ENCODE data around the gene COMMD4.
A peak's percentile ranks its signal among the peaks of the same experiment; 100 is the strongest.

The COMMD4 gene

GRCh38 chr15:75357976-75358673 lies 22.3 kb downstream of the COMMD4 start:
- DNase-seq: no peak

DNA sequence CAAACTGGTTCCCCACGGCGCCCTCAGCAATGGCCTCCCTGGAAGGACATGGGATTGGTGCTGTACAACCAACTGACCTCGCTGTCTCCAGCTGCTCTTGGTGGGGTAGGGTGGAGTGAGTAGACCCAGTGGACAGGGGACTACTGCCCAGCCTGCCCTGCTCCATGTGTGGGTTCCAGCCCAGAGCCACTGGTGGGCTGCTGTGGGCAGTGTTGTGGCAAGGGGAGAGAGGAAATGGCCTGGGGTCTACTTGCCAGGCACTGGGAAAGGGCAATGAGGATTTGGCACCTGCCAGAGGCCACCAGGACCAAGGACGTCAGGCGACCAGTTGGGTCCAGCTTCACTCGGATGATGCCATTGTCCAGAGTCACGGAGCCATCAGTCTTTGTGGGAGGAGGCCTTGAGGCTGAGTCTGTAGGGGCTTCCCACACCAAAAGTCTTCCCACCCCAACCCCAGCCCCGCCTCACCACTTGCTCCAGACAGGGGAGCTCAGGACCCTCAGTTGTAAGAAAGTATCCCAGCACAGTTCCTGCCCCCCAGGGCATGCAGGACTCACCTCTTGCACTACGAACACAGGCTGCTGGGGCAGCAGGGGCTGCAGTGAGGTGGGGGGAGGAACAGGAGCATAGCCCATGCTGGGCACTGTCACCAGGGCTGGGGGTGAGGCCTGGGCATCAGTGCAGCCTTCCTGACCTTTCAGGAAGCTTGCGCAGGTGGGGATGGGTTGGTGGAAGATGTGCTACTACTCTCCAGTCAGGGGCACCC lies 23.1 kb downstream of the COMMD4 start:
- no peak for DNase-seq

GRCh38 chr15:75359537-75360250 lies 23.8 kb downstream of the COMMD4 start:
- no peak for DNase-seq

DNA sequence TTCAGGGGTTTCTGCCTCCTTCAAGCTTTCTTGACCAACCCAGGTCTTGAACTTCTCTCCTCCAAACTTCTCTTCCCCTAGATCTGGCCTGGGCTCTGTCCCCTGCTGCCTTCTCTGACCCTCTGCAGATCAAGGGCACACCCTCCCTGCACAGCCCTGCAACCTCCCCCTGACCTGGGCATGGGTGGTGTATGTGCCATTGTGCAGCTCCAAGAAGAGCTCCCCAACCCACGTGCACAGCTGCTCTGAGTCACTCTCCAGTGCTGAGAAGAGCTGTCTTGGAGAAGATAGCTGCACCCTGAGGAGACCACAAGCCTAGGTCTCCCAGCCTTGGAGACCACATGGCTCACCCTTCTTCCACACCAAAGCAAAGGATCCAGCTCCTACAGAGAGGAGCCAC lies 24.5 kb downstream of the COMMD4 start:
- no peak for DNase-seq

DNA sequence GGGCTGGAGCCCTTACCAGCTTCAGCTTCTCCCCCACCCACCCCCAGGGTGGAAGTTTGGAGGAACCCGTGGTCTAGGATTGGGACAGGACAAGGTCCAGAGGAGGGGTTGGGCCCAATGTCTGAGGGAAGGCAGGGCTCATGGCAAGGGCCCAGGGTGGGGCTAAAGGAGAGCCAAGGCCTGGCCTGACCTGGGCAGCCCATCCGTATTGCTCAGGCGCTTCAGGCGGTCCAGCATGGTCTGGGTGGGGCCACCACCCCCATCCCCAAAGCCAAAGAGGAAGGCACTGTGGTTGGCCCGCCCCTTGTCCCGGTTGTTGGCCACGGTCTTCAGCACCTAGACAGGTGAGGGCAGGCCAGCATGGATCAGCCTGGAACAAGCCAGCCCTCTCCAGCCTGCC lies 25.0 kb downstream of the COMMD4 start:
- DNase-seq: no peak

GRCh38 chr15:75361361-75361988 lies 25.6 kb downstream of the COMMD4 start:
- DNase-seq: no peak

GRCh38 chr15:75361989-75362641 lies 26.3 kb downstream of the COMMD4 start:
- no peak for DNase-seq

GRCh38 chr15:75362642-75363249 lies 26.9 kb downstream of the COMMD4 start:
- DNase-seq: no peak

- no peak for DNase-seq
Observed at GRCh38 chr15:75363786-75364185, 27.9 kb downstream of the COMMD4 start.

GRCh38 chr15:75364881-75365280 lies 29.0 kb downstream of the COMMD4 start:
- DNase-seq: no peak

- no peak for DNase-seq
Observed at GRCh38 chr15:75366163-75366562, 30.3 kb downstream of the COMMD4 start.

GRCh38 chr15:75367006-75367405 lies 31.1 kb downstream of the COMMD4 start:
- no peak for DNase-seq

DNA sequence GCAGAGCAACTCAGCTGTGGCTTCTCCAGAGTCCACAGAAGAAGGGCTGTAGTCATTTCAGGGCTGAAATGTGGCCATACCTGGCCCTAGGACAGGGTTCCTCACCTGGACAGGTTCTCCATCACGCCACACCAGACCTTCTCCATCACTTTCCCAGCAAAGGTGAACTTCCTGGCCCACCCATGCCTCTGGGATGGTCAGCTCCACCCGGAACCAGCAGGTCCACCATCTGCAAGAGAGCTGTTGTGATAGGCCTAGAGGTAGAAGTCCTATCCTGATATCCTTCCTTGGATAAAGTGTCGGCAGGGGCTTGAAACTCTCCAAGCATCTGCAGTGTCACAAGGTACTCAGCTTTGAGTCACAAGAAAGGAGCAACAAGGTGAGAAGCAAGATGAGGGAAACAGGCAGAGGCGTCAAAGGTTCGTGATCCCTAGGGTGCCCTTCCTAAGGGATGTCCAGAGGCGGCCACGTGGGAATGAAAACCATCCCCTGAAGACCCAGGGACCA lies 31.6 kb downstream of the COMMD4 start:
- DNase-seq: no peak

DNA sequence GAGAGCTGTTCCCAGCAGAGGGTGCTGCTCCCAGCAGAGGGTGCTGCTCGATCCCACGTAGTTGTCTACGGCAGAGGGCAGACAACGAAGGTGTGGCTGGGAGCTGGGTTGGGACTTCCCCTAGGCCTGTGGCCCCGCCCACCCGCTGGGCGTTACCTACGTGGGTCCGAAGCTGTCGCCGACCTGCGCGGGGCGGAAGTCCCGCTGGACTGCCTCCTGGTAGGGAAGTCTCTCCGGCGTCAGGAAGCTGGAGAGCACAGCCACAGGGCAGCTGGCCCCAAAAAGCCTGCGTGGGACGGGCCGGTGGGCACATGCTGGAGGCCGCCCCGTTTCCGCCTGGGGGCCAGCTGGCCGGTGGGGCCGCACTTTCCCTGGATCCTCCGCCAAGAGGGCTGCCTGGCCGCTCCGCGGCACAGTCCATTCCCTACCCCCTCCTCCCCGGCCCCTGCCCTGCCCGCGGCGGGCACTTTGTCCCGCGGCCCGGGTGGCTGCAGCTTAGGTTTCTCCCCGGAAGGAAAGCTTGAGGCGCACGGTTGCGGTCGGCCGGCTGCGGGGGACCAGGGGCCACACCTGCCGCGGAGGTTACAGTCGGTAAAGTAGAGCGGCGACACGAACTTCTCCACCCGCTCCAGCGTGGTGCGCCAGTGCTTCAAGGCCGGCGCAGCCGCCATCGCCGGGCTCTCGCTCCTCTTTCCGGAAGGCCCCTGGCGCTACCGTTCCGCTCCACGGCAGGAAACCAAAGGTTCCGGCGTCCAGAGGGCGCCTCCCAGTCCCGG lies 32.2 kb downstream of the COMMD4 start, which contains the start of gene MAN2C1:
Gene MAN2C1 (minus strand): TSS at position 695 of the 776 bp plus-strand sequence. CDS start 24 bp downstream, at position 671.
- DNase-seq: peak; percentile 73

- no peak for DNase-seq
Observed at GRCh38 chr15:75368689-75369239, 32.9 kb downstream of the COMMD4 start.

GRCh38 chr15:75369897-75370581 lies 34.2 kb downstream of the COMMD4 start:
- no peak for DNase-seq

DNA sequence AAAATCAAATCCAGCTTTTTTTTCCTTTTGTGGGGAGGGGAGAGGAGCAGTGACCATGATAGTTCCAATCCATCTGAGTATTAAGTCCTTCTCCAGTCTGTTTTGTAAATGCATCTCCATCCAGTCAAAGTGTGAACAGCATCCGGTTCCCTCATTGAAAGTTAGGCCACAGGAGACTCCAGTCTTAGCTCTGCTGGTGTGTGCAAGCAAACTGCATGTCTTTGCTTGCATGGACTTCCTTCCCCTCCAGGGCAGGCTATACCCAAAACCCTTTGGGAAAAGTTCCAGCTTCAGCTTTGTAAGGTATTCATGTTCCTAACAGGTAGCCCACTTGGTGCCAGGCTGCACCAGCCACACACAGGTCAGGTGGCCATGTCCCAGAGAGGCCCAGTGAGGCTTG lies 35.6 kb downstream of the COMMD4 start:
- no peak for DNase-seq

DNA sequence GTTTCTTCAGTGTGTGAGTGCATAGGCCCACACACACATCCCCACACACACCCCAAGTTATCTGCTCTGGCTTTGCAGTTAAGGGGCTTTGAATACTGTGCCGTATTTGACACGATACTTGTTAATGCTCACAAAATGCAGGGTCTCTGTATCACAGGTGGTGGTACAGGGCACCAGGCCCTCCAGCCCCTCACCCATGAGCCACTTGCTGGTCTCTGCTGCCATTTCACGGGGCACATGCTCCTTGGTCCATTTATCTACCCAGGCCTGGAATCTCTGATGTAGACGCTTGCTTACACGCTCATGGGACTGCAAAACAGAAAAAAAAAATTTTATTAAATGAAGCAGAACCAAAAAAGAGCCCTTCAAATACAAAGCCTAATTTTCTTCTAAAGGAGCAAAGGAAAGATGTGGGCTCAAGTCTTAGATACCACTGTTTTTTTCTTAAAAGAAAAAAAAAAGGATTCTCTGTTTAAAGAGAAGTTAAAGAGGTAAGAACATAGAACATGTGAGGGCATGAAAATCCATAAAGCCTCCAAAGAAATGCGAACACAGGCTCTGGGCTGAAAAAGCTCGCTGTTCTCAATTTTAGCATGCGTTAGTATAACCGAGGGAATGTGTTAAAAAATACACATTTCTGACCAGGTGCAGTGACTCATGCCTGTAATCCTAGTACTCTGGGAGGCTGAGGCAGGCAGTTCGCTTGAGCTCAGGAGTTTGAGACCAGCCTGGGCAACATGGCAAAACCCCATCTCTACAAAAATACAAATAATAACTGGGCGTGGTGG lies 36.2 kb downstream of the COMMD4 start:
- no peak for DNase-seq

DNA sequence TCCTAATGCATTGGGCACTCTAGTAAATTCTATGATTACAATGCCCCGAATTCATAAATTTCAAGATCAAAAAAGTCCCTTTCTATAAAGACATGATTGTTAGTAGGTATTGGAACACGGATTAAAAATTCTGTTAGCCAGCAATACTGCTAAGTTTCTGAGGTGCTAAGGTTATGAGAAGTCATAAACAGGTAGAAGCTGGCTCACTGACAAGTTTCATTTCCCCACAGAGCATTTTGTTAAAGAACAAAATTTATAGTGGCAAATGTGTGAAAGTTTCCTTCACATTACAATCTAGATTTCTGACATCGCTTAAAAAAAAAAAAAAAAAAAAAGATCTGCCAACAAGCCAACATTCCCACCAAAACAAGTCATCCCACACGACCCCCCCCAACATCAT lies 44.9 kb downstream of the COMMD4 start:
- DNase-seq: no peak
